ENCODE data around the gene MSI2.

Gene MSI2

GRCh38 chr17:57542510-57542909 lies 286.2 kb downstream of the MSI2 start:
- no peak for DNase-seq (ENCODE audit: low read depth, low spot score)
- no peaks in the 10 kb centered on the region for H3K36me3 ChIP-seq (ENCODE audit: insufficient read depth, insufficient read length, low read length)

GRCh38 chr17:57543230-57543629 lies 286.9 kb downstream of the MSI2 start:
- Histone ChIP-seq H3K36me3 (ENCODE audit: insufficient read depth, insufficient read length, low read length) (no peaks in the 10 kb centered on the region), H3K4me3 (ENCODE audit: insufficient read length, low read depth) (no peak overlapping the region), H3K9me3 (ENCODE audit: insufficient read depth, low read length) (no peaks in the 10 kb centered on the region), H3K27me3 (ENCODE audit: insufficient read depth, insufficient read length) (no peaks in the 10 kb centered on the region), H3K4me1 (ENCODE audit: insufficient read depth, insufficient read length) (peaks cover 7% of the 10 kb centered on the region), H3K9ac (ENCODE audit: insufficient read length, low read depth) (no peak overlapping the region)
- no peak for DNase-seq (ENCODE audit: low read depth, low spot score)
- TF ChIP-seq SUZ12 (IDR thresholded peaks at IDR 0.05; ENCODE audit: extremely low read depth, insufficient read depth, insufficient read length), result no peak
- no peak for TF ChIP-seq YY1 (IDR thresholded peaks at IDR 0.05; ENCODE audit: insufficient read depth, insufficient read length)
- TF ChIP-seq ZNF274 (IDR thresholded peaks at IDR 0.05; ENCODE audit: low read depth, low read length), result no peak

More at GRCh38 chr17:57542510-57542909, 286.2 kb downstream of the MSI2 start:
- H3K4me3 ChIP-seq (ENCODE audit: insufficient read length, low read depth), result no peak overlapping the region
- H3K4me1 ChIP-seq (ENCODE audit: insufficient read depth, insufficient read length), result peaks cover 7% of the 10 kb centered on the region
- TF ChIP-seq ZNF274 (IDR thresholded peaks at IDR 0.05; ENCODE audit: low read depth, low read length), result no peak
- no peak overlapping the region for H3K9ac ChIP-seq (ENCODE audit: insufficient read length, low read depth)
- no peaks in the 10 kb centered on the region for H3K27me3 ChIP-seq (ENCODE audit: insufficient read depth, insufficient read length)
- no peaks in the 10 kb centered on the region for H3K9me3 ChIP-seq (ENCODE audit: insufficient read depth, low read length)

GRCh38 chr17:57544401-57544800 lies 288.1 kb downstream of the MSI2 start:
- Histone ChIP-seq H3K4me3 (ENCODE audit: insufficient read length, low read depth) (no peak overlapping the region), H3K9me3 (ENCODE audit: insufficient read depth, low read length) (no peaks in the 10 kb centered on the region), H3K27me3 (ENCODE audit: insufficient read depth, insufficient read length) (no peaks in the 10 kb centered on the region), H3K9ac (ENCODE audit: insufficient read length, low read depth) (no peak overlapping the region), H3K36me3 (ENCODE audit: insufficient read depth, insufficient read length, low read length) (no peaks in the 10 kb centered on the region), H3K4me1 (ENCODE audit: insufficient read depth, insufficient read length) (peaks cover 9% of the 10 kb centered on the region)
- TF ChIP-seq YY1 (IDR thresholded peaks at IDR 0.05; ENCODE audit: insufficient read depth, insufficient read length) (no peak), SUZ12 (IDR thresholded peaks at IDR 0.05; ENCODE audit: extremely low read depth, insufficient read depth, insufficient read length) (no peak), ZNF274 (IDR thresholded peaks at IDR 0.05; ENCODE audit: low read depth, low read length) (no peak)
- no peak for DNase-seq (ENCODE audit: low read depth, low spot score)

GRCh38 chr17:57544834-57545463 lies 288.6 kb downstream of the MSI2 start:
- no peaks in the 10 kb centered on the region for H3K27me3 ChIP-seq (ENCODE audit: insufficient read depth, insufficient read length)
- DNase-seq (ENCODE audit: low read depth, low spot score), result no peak
- H3K4me1 ChIP-seq (ENCODE audit: insufficient read depth, insufficient read length), result peaks cover 12% of the 10 kb centered on the region
- no peak overlapping the region for H3K9ac ChIP-seq (ENCODE audit: insufficient read length, low read depth)
- no peak overlapping the region for H3K4me3 ChIP-seq (ENCODE audit: insufficient read length, low read depth)
- no peaks in the 10 kb centered on the region for H3K36me3 ChIP-seq (ENCODE audit: insufficient read depth, insufficient read length, low read length)
- H3K9me3 ChIP-seq (ENCODE audit: insufficient read depth, low read length), result no peaks in the 10 kb centered on the region
- TF ChIP-seq SUZ12 (IDR thresholded peaks at IDR 0.05; ENCODE audit: extremely low read depth, insufficient read depth, insufficient read length), result no peak
- TF ChIP-seq ZNF274 (IDR thresholded peaks at IDR 0.05; ENCODE audit: low read depth, low read length), result no peak
- no peak for TF ChIP-seq YY1 (IDR thresholded peaks at IDR 0.05; ENCODE audit: insufficient read depth, insufficient read length)

- TF ChIP-seq SUZ12 (IDR thresholded peaks at IDR 0.05; ENCODE audit: extremely low read depth, insufficient read depth, insufficient read length), result no peak
- TF ChIP-seq ZNF274 (IDR thresholded peaks at IDR 0.05; ENCODE audit: low read depth, low read length), result no peak
- TF ChIP-seq YY1 (IDR thresholded peaks at IDR 0.05; ENCODE audit: insufficient read depth, insufficient read length), result no peak
- H3K27me3 ChIP-seq (ENCODE audit: insufficient read depth, insufficient read length), result no peaks in the 10 kb centered on the region
- H3K36me3 ChIP-seq (ENCODE audit: insufficient read depth, insufficient read length, low read length), result no peaks in the 10 kb centered on the region
- H3K9ac ChIP-seq (ENCODE audit: insufficient read length, low read depth), result no peak overlapping the region
- H3K4me1 ChIP-seq (ENCODE audit: insufficient read depth, insufficient read length), result peaks cover 12% of the 10 kb centered on the region
- no peak for DNase-seq (ENCODE audit: low read depth, low spot score)
- no peak overlapping the region for H3K4me3 ChIP-seq (ENCODE audit: insufficient read length, low read depth)
- no peaks in the 10 kb centered on the region for H3K9me3 ChIP-seq (ENCODE audit: insufficient read depth, low read length)
Observed at GRCh38 chr17:57545731-57546342, 289.5 kb downstream of the MSI2 start.

- Histone ChIP-seq H3K4me1 (ENCODE audit: insufficient read depth, insufficient read length) (peaks cover 28% of the 10 kb centered on the region), H3K36me3 (ENCODE audit: insufficient read depth, insufficient read length, low read length) (no peaks in the 10 kb centered on the region), H3K9ac (ENCODE audit: insufficient read length, low read depth) (no peak overlapping the region), H3K27me3 (ENCODE audit: insufficient read depth, insufficient read length) (no peaks in the 10 kb centered on the region), H3K4me3 (ENCODE audit: insufficient read length, low read depth) (no peak overlapping the region), H3K9me3 (ENCODE audit: insufficient read depth, low read length) (no peaks in the 10 kb centered on the region)
- no peak for DNase-seq (ENCODE audit: low read depth, low spot score)
- TF ChIP-seq ZNF274 (IDR thresholded peaks at IDR 0.05; ENCODE audit: low read depth, low read length) (no peak), SUZ12 (IDR thresholded peaks at IDR 0.05; ENCODE audit: extremely low read depth, insufficient read depth, insufficient read length) (no peak)
Observed at GRCh38 chr17:57548421-57549410, 292.4 kb downstream of the MSI2 start.

GRCh38 chr17:57549468-57549867 lies 293.1 kb downstream of the MSI2 start:
- Histone ChIP-seq H3K9ac (ENCODE audit: insufficient read length, low read depth) (no peak overlapping the region), H3K9me3 (ENCODE audit: insufficient read depth, low read length) (no peaks in the 10 kb centered on the region), H3K36me3 (ENCODE audit: insufficient read depth, insufficient read length, low read length) (no peaks in the 10 kb centered on the region), H3K4me3 (ENCODE audit: insufficient read length, low read depth) (no peak overlapping the region), H3K27me3 (ENCODE audit: insufficient read depth, insufficient read length) (no peaks in the 10 kb centered on the region), H3K4me1 (ENCODE audit: insufficient read depth, insufficient read length) (peaks cover 29% of the 10 kb centered on the region)
- TF ChIP-seq SUZ12 (IDR thresholded peaks at IDR 0.05; ENCODE audit: extremely low read depth, insufficient read depth, insufficient read length) (no peak), ZNF274 (IDR thresholded peaks at IDR 0.05; ENCODE audit: low read depth, low read length) (no peak), YY1 (IDR thresholded peaks at IDR 0.05; ENCODE audit: insufficient read depth, insufficient read length) (no peak)
- DNase-seq (ENCODE audit: low read depth, low spot score), result no peak
